D341Med (cell line): ENCODE results near the gene TAMM41.
"Not testable (repeated sequence)": the region's sequence is repeated elsewhere in the genome, so short reads cannot be mapped to it uniquely, and the experiment has no call there.

Experiments
- DNase-seq: peaks from one replicate; pipeline ENCODE4 v3.0.0; 2012; ENCODE audit warnings: low spot score

Gene TAMM41

GRCh38 chr3:11814663-11815062 lies 32.0 kb downstream of the TAMM41 start:
- no peak for DNase-seq

- no peak for DNase-seq
Observed at GRCh38 chr3:11810276-11810675, 36.4 kb downstream of the TAMM41 start.

- DNase-seq: no peak
Observed at GRCh38 chr3:11808231-11808630, 38.5 kb downstream of the TAMM41 start.

- DNase-seq: no peak
Observed at GRCh38 chr3:11807686-11808085, 39.0 kb downstream of the TAMM41 start.

GRCh38 chr3:11805716-11806115 lies 41.0 kb downstream of the TAMM41 start:
- DNase-seq: no peak

GRCh38 chr3:11803977-11804892 lies 42.5 kb downstream of the TAMM41 start:
- DNase-seq: peak; percentile 79

GRCh38 chr3:11799791-11800190 lies 46.9 kb downstream of the TAMM41 start:
- DNase-seq: no peak

GRCh38 chr3:11794927-11795326 lies 51.8 kb downstream of the TAMM41 start:
- DNase-seq: no peak

GRCh38 chr3:11791339-11792200 lies 55.1 kb downstream of the TAMM41 start:
- no peak for DNase-seq

GRCh38 chr3:11789412-11789811 lies 57.3 kb downstream of the TAMM41 start:
- DNase-seq: no peak

GRCh38 chr3:11784971-11785377 lies 61.7 kb downstream of the TAMM41 start:
- no peak for DNase-seq

- DNase-seq: no peak
Observed at GRCh38 chr3:11780341-11780740, 66.3 kb downstream of the TAMM41 start.

- DNase-seq: no peak
Observed at GRCh38 chr3:11779626-11780025, 67.1 kb downstream of the TAMM41 start.

- no peak for DNase-seq
Observed at GRCh38 chr3:11778248-11778647, 68.4 kb downstream of the TAMM41 start.

- DNase-seq: no peak
Observed at GRCh38 chr3:11776346-11776745, 70.3 kb downstream of the TAMM41 start.

- no peak for DNase-seq
Observed at GRCh38 chr3:11775493-11775892, 71.2 kb downstream of the TAMM41 start.

- peak; percentile 76 for DNase-seq
Observed at GRCh38 chr3:11774296-11774877, 72.3 kb downstream of the TAMM41 start.

- not testable (repeated sequence) for DNase-seq
Observed at GRCh38 chr3:11771931-11772330, 74.8 kb downstream of the TAMM41 start.

- peak; percentile 48 for DNase-seq
Observed at GRCh38 chr3:11770477-11771391, 76.0 kb downstream of the TAMM41 start.

GRCh38 chr3:11769704-11770476 lies 76.8 kb downstream of the TAMM41 start:
- no peak for DNase-seq

- no peak for DNase-seq
Observed at GRCh38 chr3:11768604-11769003, 78.1 kb downstream of the TAMM41 start.
